Peyer's patch (tissue), 4 donors: ENCODE results near the gene ARMH3.

Source experiments
- POLR2A ChIP-seq, 2 donors: fragments of 450-650 bp; IDR thresholded peaks; one replicate each; pipeline ENCODE4 v1.5.1; 2017; ENCODE audit warnings: antibody characterized with exemption in 2 of 2, mild to moderate bottlenecking in 2 of 2, moderate library complexity in 2 of 2
- TF ChIP-seq, protein P1 (sequence below), 6 experiments: fragments of 450-650 bp in 4 of 6; fragments of 200-600 bp in 2 of 6; sonication (generic) in 1 of 6; IDR thresholded peaks; one replicate each; pipeline ENCODE4 v1.5.1; 2017 to 2019; ENCODE audit warnings: antibody characterized with exemption in 6 of 6, mild to moderate bottlenecking in 3 of 6, moderate library complexity in 1 of 6

DNA sequence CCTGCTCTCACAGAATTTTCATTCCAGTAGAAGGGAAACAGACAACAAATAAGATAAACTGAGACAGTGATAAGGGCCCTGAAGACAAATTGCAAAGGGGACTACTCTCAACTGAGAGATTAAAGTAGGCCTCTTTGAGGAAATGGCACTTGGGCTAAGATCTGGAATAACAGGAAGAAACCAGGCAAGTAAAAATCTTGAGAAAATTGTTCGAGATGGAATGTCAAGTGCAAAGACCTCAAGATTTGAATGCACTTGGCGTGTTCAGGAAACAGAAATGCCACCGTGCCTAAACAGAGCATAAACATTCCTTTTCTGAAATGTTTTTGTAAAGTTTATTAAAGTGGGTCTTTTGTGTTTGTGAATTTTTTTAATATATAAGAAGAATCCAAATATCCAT, 10.7 kb downstream of the ARMH3 start:
- TF ChIP-seq, protein P1, sequence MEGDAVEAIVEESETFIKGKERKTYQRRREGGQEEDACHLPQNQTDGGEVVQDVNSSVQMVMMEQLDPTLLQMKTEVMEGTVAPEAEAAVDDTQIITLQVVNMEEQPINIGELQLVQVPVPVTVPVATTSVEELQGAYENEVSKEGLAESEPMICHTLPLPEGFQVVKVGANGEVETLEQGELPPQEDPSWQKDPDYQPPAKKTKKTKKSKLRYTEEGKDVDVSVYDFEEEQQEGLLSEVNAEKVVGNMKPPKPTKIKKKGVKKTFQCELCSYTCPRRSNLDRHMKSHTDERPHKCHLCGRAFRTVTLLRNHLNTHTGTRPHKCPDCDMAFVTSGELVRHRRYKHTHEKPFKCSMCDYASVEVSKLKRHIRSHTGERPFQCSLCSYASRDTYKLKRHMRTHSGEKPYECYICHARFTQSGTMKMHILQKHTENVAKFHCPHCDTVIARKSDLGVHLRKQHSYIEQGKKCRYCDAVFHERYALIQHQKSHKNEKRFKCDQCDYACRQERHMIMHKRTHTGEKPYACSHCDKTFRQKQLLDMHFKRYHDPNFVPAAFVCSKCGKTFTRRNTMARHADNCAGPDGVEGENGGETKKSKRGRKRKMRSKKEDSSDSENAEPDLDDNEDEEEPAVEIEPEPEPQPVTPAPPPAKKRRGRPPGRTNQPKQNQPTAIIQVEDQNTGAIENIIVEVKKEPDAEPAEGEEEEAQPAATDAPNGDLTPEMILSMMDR (IDR thresholded peaks at IDR 0.05) = no peak
- TF ChIP-seq POLR2A (IDR thresholded peaks at IDR 0.05) = no peak
